HepG2 (cell line): Measurements from ENCODE around the gene FAM174C. TPM values are rescaled to one million over a fixed set of nuclear protein-coding genes. Genes with fewer than 3 reads are reported as not detected.

Source experiments
- AKNA ChIP-seq: sonication (generic); formaldehyde crosslinking; IDR thresholded peaks from 2 replicates; pipeline ENCODE4 v1.4.0; 2020; ENCODE audit warnings: missing genetic modification reagents, borderline replicate concordance
- BRF2 ChIP-seq: sonication (generic); formaldehyde crosslinking; IDR thresholded peaks from 2 replicates; pipeline ENCODE4 v1.8.1; 2022; ENCODE audit warnings: mild to moderate bottlenecking, missing genetic modification reagents
- E2F2 ChIP-seq: sonication (generic); formaldehyde crosslinking; IDR thresholded peaks from 2 replicates; pipeline ENCODE4 v1.4.0; 2020; ENCODE audit warnings: missing genetic modification reagents, borderline replicate concordance
- KDM6A ChIP-seq: IDR thresholded peaks from 2 replicates; pipeline ENCODE4 v1.6.1; 2016; ENCODE audit warnings: low read depth
- KLF6 ChIP-seq: IDR thresholded peaks from 2 replicates; pipeline ENCODE4 v1.8.0; 2016; ENCODE audit warnings: missing biosample characterization, missing genetic modification reagents
- MZF1 ChIP-seq: sonication (generic); formaldehyde crosslinking; IDR thresholded peaks from 2 replicates; pipeline ENCODE4 v1.8.1; 2023; ENCODE audit warnings: mild to moderate bottlenecking, missing genetic modification reagents, borderline replicate concordance
- POLR2A ChIP-seq, 2 experiments: IDR thresholded peaks; 2 replicates each; pipeline ENCODE4 v1.6.1; 2011; ENCODE audit warnings: low read depth in 2 of 2, low read length in 2 of 2, mild to moderate bottlenecking in 1 of 2, moderate library complexity in 1 of 2; ENCODE audit not compliant: insufficient read depth in 1 of 2
- SMARCC2 ChIP-seq: fragments of 450-650 bp; IDR thresholded peaks from 2 replicates; pipeline ENCODE4 v1.6.1; 2017; ENCODE audit warnings: antibody characterized with exemption, mild to moderate bottlenecking
- SOX13 ChIP-seq, 3 experiments: fragments of 450-650 bp in 1 of 3; sonication (generic) in 1 of 3; formaldehyde crosslinking in 1 of 3; IDR thresholded peaks in 2 of 3; conservative IDR thresholded peaks in 1 of 3; 2 replicates each; pipeline versions ENCODE4 v1.5.0 to v1.6.1; 2016 to 2020; ENCODE audit warnings: antibody characterized with exemption in 1 of 3, mild to moderate bottlenecking in 1 of 3, missing compliant biosample characterization in 1 of 3, missing genetic modification reagents in 1 of 3, moderate library complexity in 1 of 3
- TBL1XR1 ChIP-seq: fragments of 150-350 bp; IDR thresholded peaks from 2 replicates; pipeline ENCODE4 v1.6.1; 2014; ENCODE audit warnings: borderline replicate concordance, low read length; ENCODE audit not compliant: partially characterized antibody
- WIZ ChIP-seq: sonication (generic); formaldehyde crosslinking; IDR thresholded peaks from 2 replicates; pipeline ENCODE4 v1.5.1; 2020; ENCODE audit warnings: mild to moderate bottlenecking, missing genetic modification reagents
- ZBTB10 ChIP-seq: sonication (generic); formaldehyde crosslinking; IDR thresholded peaks from 2 replicates; pipeline ENCODE4 v1.4.0; 2020; ENCODE audit warnings: missing genetic modification reagents, borderline replicate concordance
- ZBTB7A ChIP-seq: sonication (generic); formaldehyde crosslinking; IDR thresholded peaks from 2 replicates; pipeline ENCODE4 v1.8.0; 2022; ENCODE audit warnings: mild to moderate bottlenecking, missing genetic modification reagents
- ZMYM4 ChIP-seq: sonication (generic); formaldehyde crosslinking; IDR thresholded peaks from 2 replicates; pipeline ENCODE4 v1.8.1; 2023; ENCODE audit warnings: mild to moderate bottlenecking, missing genetic modification reagents
- ZNF12 ChIP-seq: sonication (generic); formaldehyde crosslinking; IDR thresholded peaks from 2 replicates; pipeline ENCODE4 v1.5.0; 2020; ENCODE audit warnings: missing genetic modification reagents
- ZNF207 ChIP-seq: fragments of 450-650 bp; IDR thresholded peaks from 2 replicates; pipeline ENCODE4 v1.6.1; 2016; ENCODE audit warnings: antibody characterized with exemption, borderline replicate concordance
- ZNF800 ChIP-seq: sonication (generic); formaldehyde crosslinking; IDR thresholded peaks from 2 replicates; pipeline ENCODE4 v1.4.0; 2020; ENCODE audit warnings: missing genetic modification reagents
- polyA plus RNA-seq, 8 experiments: library from polyadenylated mRNA; depleted of rRNA in 3 of 8; stranded (reverse) in 7 of 8; unstranded in 1 of 8; fragments of >200 nt; fragmentation: Illumina TruSeq in 4 of 8; extraction: Trizol in 4 of 8; gene quantifications; 2 replicates each; pipeline versions ENCODE4 v1.2.1 to v1.2.3, GENCODE V29; 2011 to 2016; ENCODE audit warnings: low read depth in 4 of 8, missing spikeins in 1 of 8, mixed read lengths in 1 of 8; ENCODE audit not compliant: insufficient read depth in 1 of 8
- total RNA-seq, 5 experiments: library from RNA; depleted of rRNA; stranded (reverse); fragments of >200 nt; fragmentation: Illumina TruSeq; extraction: Trizol; gene quantifications; 2 replicates each; pipeline ENCODE4 v1.2.3, GENCODE V29; 2016; ENCODE audit warnings: low read depth in 1 of 5

The FAM174C gene
- total and polyA plus RNA-seq, 2 of the 13 experiments (the other 11 are each of a cell fraction or from before 2014, with no cell fraction given) = 19.5 to 31.3 TPM

GRCh38 chr19:1248786-1249297, 26.5 kb upstream of the FAM174C start (continued):
- TF ChIP-seq ZNF800 (CRISPR knock-in tag) (no peak), POLR2A (IDR thresholded peaks at IDR 0.05; ENCODE audit: insufficient read depth in 1 of 2, low read depth in 2 of 2, low read length in 2 of 2) (peak in 1 of 2 experiments; percentile 49; a peak in 2 of 4 replicates), AKNA (CRISPR knock-in tag) (no peak), SMARCC2 (no peak), WIZ (CRISPR knock-in tag) (no peak; the same call in 1 of the 2 replicates), KDM6A (CRISPR knock-in tag) (no peak), MZF1 (CRISPR knock-in tag) (no peak), KLF6 (CRISPR knock-in tag) (no peak), ZNF207 (no peak), ZBTB7A (0 out of 2 replicates have a peak, but pooled peaks have one; percentile 6), BRF2 (CRISPR knock-in tag) (no peak), ZNF12 (CRISPR knock-in tag) (no peak), E2F2 (CRISPR knock-in tag) (no peak), ZBTB10 (CRISPR knock-in tag) (no peak), ZMYM4 (no peak), SOX13 (IDR thresholded peaks at IDR 0.05) (no peak), SOX13 (CRISPR knock-in tag; conservative IDR thresholded peaks at IDR 0.05 in 1 of 2, IDR thresholded peaks at IDR 0.05 in 1 of 2) (peak in 1 of 2 experiments; percentile 38; a peak in 1 of 4 replicates), TBL1XR1 (no peak)
